IPS-11a (cell line): ENCODE measurements around the gene SLC2A14.
"Not testable (repeated sequence)": the region's sequence is repeated elsewhere in the genome, so short reads cannot be mapped to it uniquely, and the experiment has no call there.

Experiments
- H3K4me3 ChIP-seq: one replicate; pipeline ENCODE4 v1.5.1; 2013; ENCODE audit warnings: low read depth, low read length, control low read depth

Gene SLC2A14

GRCh38 chr12:7872566-7873319 is at the start of gene SLC2A14:
Gene SLC2A14 (minus strand): TSS chr12:7872915. CDS start chr12:7869880, 3,035 bp downstream.
- no peak within 1 kb of the TSS for H3K4me3 ChIP-seq

GRCh38 chr12:7921181-7921580 is 48.5 kb upstream of the SLC2A14 start:
- not testable (repeated sequence) for H3K4me3 ChIP-seq

- not testable (repeated sequence) for H3K4me3 ChIP-seq
These were observed 45.5 kb upstream of the SLC2A14 start for GRCh38 chr12:7918268-7918590.

- no peak overlapping the region for H3K4me3 ChIP-seq
These were observed 44.9 kb upstream of the SLC2A14 start for GRCh38 chr12:7917392-7918267.

GRCh38 chr12:7916936-7917335 is 44.2 kb upstream of the SLC2A14 start:
- H3K4me3 ChIP-seq = no peak overlapping the region

GRCh38 chr12:7915661-7916403 is 43.1 kb upstream of the SLC2A14 start:
- H3K4me3 ChIP-seq = no peak overlapping the region

- not testable (repeated sequence) for H3K4me3 ChIP-seq
These were observed 37.4 kb upstream of the SLC2A14 start for GRCh38 chr12:7910106-7910505.

- no peak overlapping the region for H3K4me3 ChIP-seq
These were observed 34.3 kb upstream of the SLC2A14 start for GRCh38 chr12:7907009-7907408.

- H3K4me3 ChIP-seq = not testable (repeated sequence)
These were observed 33.6 kb upstream of the SLC2A14 start for GRCh38 chr12:7906303-7906702.

- not testable (repeated sequence) for H3K4me3 ChIP-seq
These were observed 32.9 kb upstream of the SLC2A14 start for GRCh38 chr12:7905600-7906125.

GRCh38 chr12:7905071-7905470 is 32.4 kb upstream of the SLC2A14 start:
- no peak overlapping the region for H3K4me3 ChIP-seq

- H3K4me3 ChIP-seq = not testable (repeated sequence)
These were observed 29.7 kb upstream of the SLC2A14 start for GRCh38 chr12:7902416-7902815.

- H3K4me3 ChIP-seq = no peak overlapping the region
These were observed 27.0 kb upstream of the SLC2A14 start for GRCh38 chr12:7899755-7900154.

- H3K4me3 ChIP-seq = not testable (repeated sequence)
These were observed 24.0 kb upstream of the SLC2A14 start for GRCh38 chr12:7896726-7897125.

- H3K4me3 ChIP-seq = no peak overlapping the region
These were observed 19.7 kb upstream of the SLC2A14 start for GRCh38 chr12:7892186-7892980.

GRCh38 chr12:7884689-7885088 is 12.0 kb upstream of the SLC2A14 start:
- H3K4me3 ChIP-seq = no peak overlapping the region

- not testable (repeated sequence) for H3K4me3 ChIP-seq
These were observed 9.0 kb upstream of the SLC2A14 start for GRCh38 chr12:7881736-7882120.

- H3K4me3 ChIP-seq = not testable (repeated sequence)
These were observed 8.4 kb upstream of the SLC2A14 start for GRCh38 chr12:7880952-7881735.

- no peak overlapping the region for H3K4me3 ChIP-seq
These were observed 6.5 kb upstream of the SLC2A14 start for GRCh38 chr12:7879246-7879645.

GRCh38 chr12:7877420-7877819 is 4.7 kb upstream of the SLC2A14 start:
- H3K4me3 ChIP-seq = no peak overlapping the region
